ENCODE measurements around the gene ESF1. TPM values are rescaled to one million over a fixed set of nuclear protein-coding genes. Genes with fewer than 3 reads are reported as not detected.

The ESF1 gene
- total RNA-seq, 6 donors from 2014 or later: 9.8 to 17.8 (median 12.7) TPM

- Histone ChIP-seq H3K27me3 (no peaks in the 10 kb centered on the region), H3K27ac (no peak overlapping the region), H3K4me3 (no peak overlapping the region), H3K4me1 (no peaks in the 10 kb centered on the region), H3K36me3 (no peaks in the 10 kb centered on the region), H3K9me3 (no peaks in the 10 kb centered on the region)
- no peak for DNase-seq
- no peak for TF ChIP-seq CTCF (IDR thresholded peaks at IDR 0.05)
- no peak for TF ChIP-seq EP300 (IDR thresholded peaks at IDR 0.05)
- TF ChIP-seq POLR2AphosphoS5 (IDR thresholded peaks at IDR 0.05): no peak
- no peak for TF ChIP-seq POLR2A (IDR thresholded peaks at IDR 0.05)
- 86 to 92% methylated on average over 11 of the region's 11 CpGs for WGBS, 2 donors
- ATAC-seq (ENCODE audit: low FRiP score in 2 of 2): no peak
Measured at GRCh38 chr20:13692802-13693736, 91.7 kb downstream of the ESF1 start.

- H3K36me3 ChIP-seq: no peaks in the 10 kb centered on the region
- H3K27me3 ChIP-seq: no peaks in the 10 kb centered on the region
- ATAC-seq (ENCODE audit: low FRiP score in 2 of 2): peak in 1 of 2 donors; percentile 43
- no peak overlapping the region for H3K4me3 ChIP-seq
- TF ChIP-seq EP300 (IDR thresholded peaks at IDR 0.05) (no peak), POLR2AphosphoS5 (IDR thresholded peaks at IDR 0.05) (no peak), POLR2A (IDR thresholded peaks at IDR 0.05) (no peak), CTCF (IDR thresholded peaks at IDR 0.05) (no peak)
- H3K4me1 ChIP-seq: no peaks in the 10 kb centered on the region
- H3K9me3 ChIP-seq: no peaks in the 10 kb centered on the region
- DNase-seq: no peak
- 41 to 53% methylated on average over 1 of the region's 1 CpG for WGBS, 2 donors
- no peak overlapping the region for H3K27ac ChIP-seq
Measured at GRCh38 chr20:13690943-13691342, 93.8 kb downstream of the ESF1 start.

GRCh38 chr20:13687815-13688214 lies 96.9 kb downstream of the ESF1 start:
- Histone ChIP-seq H3K36me3 (no peaks in the 10 kb centered on the region), H3K4me3 (no peak overlapping the region), H3K9me3 (no peaks in the 10 kb centered on the region), H3K4me1 (no peaks in the 10 kb centered on the region), H3K27me3 (no peaks in the 10 kb centered on the region), H3K27ac (no peak overlapping the region)
- TF ChIP-seq EP300 (IDR thresholded peaks at IDR 0.05): no peak
- no peak for TF ChIP-seq POLR2A (IDR thresholded peaks at IDR 0.05)
- TF ChIP-seq POLR2AphosphoS5 (IDR thresholded peaks at IDR 0.05): no peak
- TF ChIP-seq CTCF (IDR thresholded peaks at IDR 0.05): no peak
- DNase-seq (no peak), ATAC-seq (ENCODE audit: low FRiP score in 2 of 2) (no peak)
- WGBS, 2 donors: 70 to 74% methylated on average over 3 of the region's 3 CpGs

GRCh38 chr20:13685623-13686022 lies 99.1 kb downstream of the ESF1 start:
- Histone ChIP-seq H3K27ac (no peak overlapping the region), H3K4me3 (no peak overlapping the region), H3K4me1 (no peaks in the 10 kb centered on the region), H3K27me3 (no peaks in the 10 kb centered on the region), H3K9me3 (no peaks in the 10 kb centered on the region), H3K36me3 (no peaks in the 10 kb centered on the region)
- ATAC-seq (ENCODE audit: low FRiP score in 2 of 2) (no peak), DNase-seq (no peak)
- 81 to 92% methylated on average over 2 of the region's 2 CpGs for WGBS, 2 donors
- no peak for TF ChIP-seq POLR2A (IDR thresholded peaks at IDR 0.05)
- no peak for TF ChIP-seq EP300 (IDR thresholded peaks at IDR 0.05)
- no peak for TF ChIP-seq POLR2AphosphoS5 (IDR thresholded peaks at IDR 0.05)
- no peak for TF ChIP-seq CTCF (IDR thresholded peaks at IDR 0.05)

Measured in upper lobe of left lung (tissue), 6 donors.